HepG2 (cell line): ENCODE results near the gene RPL22L1. TPM values are rescaled to one million over a fixed set of nuclear protein-coding genes. Genes with fewer than 3 reads are reported as not detected.

ENCODE experiments used
- ATAC-seq: fragments of 200-7000 bp; cut with Tn5 transposase; 3 replicates; pipeline ENCODE4 v1.9.1; 2020; ENCODE audit warnings: mild to moderate bottlenecking, moderate library complexity
- BruUV-seq: library from RNA; stranded (reverse); fragments of 400-500 nt; replicated peaks from 2 replicates; lab custom pipeline; 2021; lab: Mats Ljungman, UMichigan
- CTCF ChIA-PET: fragments of 300-600 bp; formaldehyde crosslinking; extraction: SDS; loops from one replicate; lab custom pipeline; 2021; ENCODE audit warnings: low total read pairs, inconsistent platforms, low intra/inter-chr PET ratio; lab: Yijun Ruan, JAX
- POLR2A ChIA-PET: fragments of 350-600 bp; sonication (Branson Sonifier 250); formaldehyde crosslinking; loops from one replicate; lab custom pipeline; 2020; ENCODE audit warnings: antibody characterized with exemption, inconsistent platforms; lab: Yijun Ruan, JAX
- DNase-seq: peaks from one replicate; pipeline ENCODE4 v3.0.0-alpha.2; 2015; ENCODE audit warnings: low spot score
- FAIRE-seq: peaks from 3 replicates; lab custom pipeline; 2011; peaks lifted over from hg19 to GRCh38; lab: Jason Lieb, UNC
- H2AFZ ChIP-seq: one replicate; pipeline ENCODE4 v1.6.1; 2011; ENCODE audit warnings: low read length, inconsistent platforms
- H3K27ac ChIP-seq: fragments of 300-600 bp; 3 replicates; pipeline ENCODE4 v1.8.0; 2011; ENCODE audit warnings: mixed run types, mild to moderate bottlenecking, mixed read lengths, low read length, inconsistent platforms; ENCODE audit not compliant: insufficient read depth; ENCODE audit errors: extremely low read length
- H3K27me3 ChIP-seq, 2 experiments: fragments of 200-600 bp in 1 of 2; 2 replicates in 1 of 2; 3 replicates in 1 of 2; pipeline versions ENCODE4 v1.6.0 to v1.8.0; 2011; ENCODE audit warnings: low read length in 2 of 2, mild to moderate bottlenecking in 2 of 2, moderate library complexity in 2 of 2, inconsistent platforms in 1 of 2; ENCODE audit not compliant: insufficient read depth in 2 of 2, control insufficient read depth in 1 of 2
- H3K36me3 ChIP-seq, 2 experiments: fragments of 200-600 bp in 1 of 2; replicated peaks in 1 of 2; 2 replicates in 1 of 2; 3 replicates in 1 of 2; pipeline versions ENCODE4 v1.5.1 to v1.8.0; 2011; ENCODE audit warnings: low read length in 2 of 2, inconsistent platforms in 1 of 2; ENCODE audit not compliant: insufficient read depth in 2 of 2, control insufficient read depth in 1 of 2
- H3K4me1 ChIP-seq: 2 replicates; pipeline ENCODE4 v1.5.1; 2012; ENCODE audit warnings: low read length, inconsistent platforms; ENCODE audit not compliant: insufficient read depth
- H3K4me2 ChIP-seq: 2 replicates; pipeline ENCODE4 v1.6.0; 2011; ENCODE audit warnings: low read depth, low read length, inconsistent platforms
- H3K4me3 ChIP-seq, 3 experiments: fragments of 200-600 bp in 1 of 3; sonication (generic), shearing (Covaris generic) in 1 of 3; replicated peaks in 1 of 3; 2 replicates each; pipeline ENCODE4 v1.5.1; 2011 to 2016; ENCODE audit warnings: low read length in 3 of 3, inconsistent platforms in 2 of 3, low read depth in 2 of 3, mild to moderate bottlenecking in 2 of 3, control low read depth in 1 of 3, mixed read lengths in 1 of 3; ENCODE audit not compliant: insufficient read depth in 1 of 3
- H3K79me2 ChIP-seq: one replicate; pipeline ENCODE4 v1.6.1; 2011; ENCODE audit warnings: low read length, inconsistent platforms; ENCODE audit not compliant: insufficient read depth
- H3K9ac ChIP-seq: 2 replicates; pipeline ENCODE4 v1.6.0; 2011; ENCODE audit warnings: mild to moderate bottlenecking, low read depth, low read length, inconsistent platforms; ENCODE audit not compliant: insufficient read depth
- H3K9me3 ChIP-seq: 2 replicates; pipeline ENCODE4 v1.5.1; 2012; ENCODE audit warnings: mild to moderate bottlenecking, low read length
- H4K20me1 ChIP-seq: 2 replicates; pipeline ENCODE4 v1.6.0; 2011; ENCODE audit warnings: inconsistent platforms, mild to moderate bottlenecking, low read length, moderate library complexity; ENCODE audit not compliant: insufficient read depth
- ATF3 ChIP-seq: sonication (generic); formaldehyde crosslinking; IDR thresholded peaks from 2 replicates; pipeline ENCODE4 v1.4.0; 2020; ENCODE audit warnings: missing genetic modification reagents
- CHCHD3 ChIP-seq: sonication (generic); formaldehyde crosslinking; IDR thresholded peaks from 2 replicates; pipeline ENCODE4 v1.8.0; 2022; ENCODE audit warnings: mild to moderate bottlenecking, missing genetic modification reagents, moderate library complexity
- CREBL2 ChIP-seq: sonication (generic); formaldehyde crosslinking; IDR thresholded peaks from 2 replicates; pipeline ENCODE4 v1.8.1; 2023; ENCODE audit warnings: missing genetic modification reagents, mild to moderate bottlenecking, borderline replicate concordance
- MED13 ChIP-seq: sonication (generic); formaldehyde crosslinking; IDR thresholded peaks from 2 replicates; pipeline ENCODE4 v1.5.0; 2020; ENCODE audit warnings: missing genetic modification reagents
- MTERF4 ChIP-seq: sonication (generic); formaldehyde crosslinking; IDR thresholded peaks from 2 replicates; pipeline ENCODE4 v1.8.0; 2023; ENCODE audit warnings: mild to moderate bottlenecking, missing genetic modification reagents
- PPARG ChIP-seq: conservative IDR thresholded peaks from 2 replicates; pipeline ENCODE4 v1.6.1; 2016; ENCODE audit warnings: missing biosample characterization, missing genetic modification reagents
- RELA ChIP-seq: sonication (generic); formaldehyde crosslinking; IDR thresholded peaks from 2 replicates; pipeline ENCODE4 v1.4.0; 2020; ENCODE audit warnings: missing genetic modification reagents
- RXRB ChIP-seq: IDR thresholded peaks from 2 replicates; pipeline ENCODE4 v1.6.1; 2016; ENCODE audit warnings: borderline replicate concordance, missing genetic modification reagents, missing compliant biosample characterization
- SATB2 ChIP-seq: sonication (generic); formaldehyde crosslinking; IDR thresholded peaks from 2 replicates; pipeline ENCODE4 v1.5.0; 2020; ENCODE audit warnings: missing genetic modification reagents
- ZNF644 ChIP-seq: IDR thresholded peaks from 2 replicates; pipeline ENCODE4 v1.6.1; 2016; ENCODE audit warnings: low read depth
- ZNF709 ChIP-seq: sonication (generic); formaldehyde crosslinking; IDR thresholded peaks from 2 replicates; pipeline ENCODE4 v1.5.0; 2020; ENCODE audit warnings: mild to moderate bottlenecking, missing genetic modification reagents
- ZNF75D ChIP-seq: sonication (generic); formaldehyde crosslinking; IDR thresholded peaks from 2 replicates; pipeline ENCODE4 v1.8.1; 2023; ENCODE audit warnings: missing genetic modification reagents, mild to moderate bottlenecking, borderline replicate concordance
- ZSCAN5A ChIP-seq: sonication (generic); formaldehyde crosslinking; IDR thresholded peaks from 2 replicates; pipeline ENCODE4 v1.8.0; 2022; ENCODE audit warnings: mild to moderate bottlenecking, missing genetic modification reagents, borderline replicate concordance
- WGBS: methylation state at CpG from one replicate; pipeline ENCODE4 v1.1.6; 2017; ENCODE audit warnings: low lambda C conversion rate; 5-methylcytosine and 5-hydroxymethylcytosine counted together
- in situ Hi-C: cut with HindIII; loops from 2 replicates; pipeline ENCODE4 v1.10.0; 2017; ENCODE audit warnings: low pct_unique_long_range_greater_than_20kb; ENCODE audit not compliant: extremely low pct_ligation_motif_present
- intact Hi-C: fragments of 100-400 bp; cut with micrococcal nuclease; formaldehyde crosslinking; loops from one replicate; pipeline ENCODE4 v1.10.0; 2022; ENCODE audit not compliant: unreplicated experiment
- polyA plus RNA-seq, 8 experiments: library from polyadenylated mRNA; depleted of rRNA in 3 of 8; stranded (reverse) in 7 of 8; unstranded in 1 of 8; fragments of >200 nt; fragmentation: Illumina TruSeq in 4 of 8; extraction: Trizol in 4 of 8; gene quantifications; 2 replicates each; pipeline versions ENCODE4 v1.2.1 to v1.2.3, GENCODE V29; 2011 to 2016; ENCODE audit warnings: low read depth in 4 of 8, missing spikeins in 1 of 8, mixed read lengths in 1 of 8; ENCODE audit not compliant: insufficient read depth in 1 of 8
- total RNA-seq, 5 experiments: library from RNA; depleted of rRNA; stranded (reverse); fragments of >200 nt; fragmentation: Illumina TruSeq; extraction: Trizol; gene quantifications; 2 replicates each; pipeline ENCODE4 v1.2.3, GENCODE V29; 2016; ENCODE audit warnings: low read depth in 1 of 5
- TF ChIP-seq, protein P1 (sequence below): sonication (generic); formaldehyde crosslinking; IDR thresholded peaks from 2 replicates; pipeline ENCODE4 v1.5.0; 2020; ENCODE audit warnings: missing genetic modification reagents, mild to moderate bottlenecking, borderline replicate concordance

RPL22L1 gene
- total and polyA plus RNA-seq, 2 of the 13 experiments (the other 11 are each of a cell fraction or from before 2014, with no cell fraction given): 42.7 to 152 TPM

- Histone ChIP-seq H3K36me3 (no peaks in the 10 kb centered on the region), H3K4me1 (peaks cover 6% of the 10 kb centered on the region; the same call in 1 of the 2 replicates), H3K79me2 (no peaks in the 10 kb centered on the region), H3K9ac (no peak overlapping the region), H2AFZ (no peak overlapping the region), H3K27ac (no peak overlapping the region), H3K9me3 (no peaks in the 10 kb centered on the region), H3K4me3 (no peak overlapping the region), H3K4me2 (no peak overlapping the region), H4K20me1 (no peaks in the 10 kb centered on the region; the same call in 1 of the 2 replicates), H3K27me3 (peaks cover 0 to 26% of the 10 kb centered on the region in 2 experiments; a peak in 1 of 5 replicates)
- ChIA-PET POLR2A (no interaction called here), CTCF (no interaction called here)
- no TSS peak for BruUV-seq
- no peak for ATAC-seq
- FAIRE-seq: no peak
- intact Hi-C loops (no loop called here), in situ Hi-C loops (loop anchor here (10.0 to 25.0 kb wide), 2 partner anchors 392 to 505 kb away; no protein-coding TSS in a partner anchor)
- TF ChIP-seq ZNF709 (CRISPR knock-in tag) (no peak), CREBL2 (CRISPR knock-in tag) (no peak), MTERF4 (CRISPR knock-in tag) (no peak), SATB2 (CRISPR knock-in tag) (no peak), RXRB (CRISPR knock-in tag) (no peak), CHCHD3 (CRISPR knock-in tag) (no peak), RELA (CRISPR knock-in tag) (no peak), ZNF75D (CRISPR knock-in tag) (no peak), ZNF644 (no peak), PPARG (CRISPR knock-in tag) (no peak), ATF3 (CRISPR knock-in tag) (no peak), MED13 (CRISPR knock-in tag) (no peak), ZSCAN5A (CRISPR knock-in tag) (no peak)
- TF ChIP-seq, protein P1, sequence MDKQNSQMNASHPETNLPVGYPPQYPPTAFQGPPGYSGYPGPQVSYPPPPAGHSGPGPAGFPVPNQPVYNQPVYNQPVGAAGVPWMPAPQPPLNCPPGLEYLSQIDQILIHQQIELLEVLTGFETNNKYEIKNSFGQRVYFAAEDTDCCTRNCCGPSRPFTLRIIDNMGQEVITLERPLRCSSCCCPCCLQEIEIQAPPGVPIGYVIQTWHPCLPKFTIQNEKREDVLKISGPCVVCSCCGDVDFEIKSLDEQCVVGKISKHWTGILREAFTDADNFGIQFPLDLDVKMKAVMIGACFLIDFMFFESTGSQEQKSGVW (CRISPR knock-in tag): no peak
- DNase-seq: no peak
- WGBS: 45% methylated on average over 2 of the region's 2 CpGs
These were observed 53.2 kb downstream of the RPL22L1 start for GRCh38 chr3:170816841-170817240.
